ENCODE results near the gene LTK.

The LTK gene

DNA sequence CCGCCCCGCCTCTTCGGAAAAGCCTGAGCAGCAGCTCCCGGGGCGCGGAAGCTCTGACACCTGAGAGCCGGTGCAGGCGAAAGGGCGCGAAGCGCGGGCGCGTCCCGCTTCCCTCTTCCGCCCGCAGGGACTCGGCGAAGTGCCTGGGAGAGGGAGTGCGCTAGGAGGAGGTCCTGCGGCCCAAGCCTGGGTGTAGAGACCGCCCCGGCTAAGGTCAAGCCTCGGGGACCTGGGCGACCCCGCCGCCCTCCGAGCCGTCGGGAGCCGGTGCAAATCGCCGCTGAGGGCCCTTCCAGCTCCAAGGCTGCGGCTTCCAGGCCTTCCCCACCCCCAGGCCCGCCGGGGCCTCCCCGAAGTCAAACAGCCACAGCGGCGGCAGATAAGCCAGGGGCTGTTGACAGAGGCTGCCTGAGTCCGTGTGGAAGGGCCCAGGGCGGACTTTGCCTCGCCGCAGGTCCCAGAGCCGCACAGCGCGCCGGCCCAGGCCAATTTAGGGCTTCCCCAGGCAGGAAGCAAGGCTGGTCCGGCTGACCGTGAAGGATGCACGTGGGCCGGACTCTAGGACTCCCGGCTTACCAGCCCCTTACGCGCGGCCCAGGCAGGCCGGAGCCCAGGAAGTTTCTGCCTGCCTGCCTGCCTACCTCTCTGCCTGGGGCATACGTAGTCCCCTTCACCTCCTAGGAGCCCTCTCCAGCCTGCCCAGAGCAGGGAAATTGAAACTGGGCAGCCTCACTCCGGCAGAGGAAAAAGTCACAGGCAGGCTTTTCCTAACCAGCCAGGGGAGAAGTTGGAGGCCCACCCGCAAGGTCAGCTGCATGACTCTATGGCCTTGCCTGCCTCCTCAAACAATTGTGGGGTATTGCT, 17.7 kb downstream of the LTK start:
- no peak for DNase-seq

DNA sequence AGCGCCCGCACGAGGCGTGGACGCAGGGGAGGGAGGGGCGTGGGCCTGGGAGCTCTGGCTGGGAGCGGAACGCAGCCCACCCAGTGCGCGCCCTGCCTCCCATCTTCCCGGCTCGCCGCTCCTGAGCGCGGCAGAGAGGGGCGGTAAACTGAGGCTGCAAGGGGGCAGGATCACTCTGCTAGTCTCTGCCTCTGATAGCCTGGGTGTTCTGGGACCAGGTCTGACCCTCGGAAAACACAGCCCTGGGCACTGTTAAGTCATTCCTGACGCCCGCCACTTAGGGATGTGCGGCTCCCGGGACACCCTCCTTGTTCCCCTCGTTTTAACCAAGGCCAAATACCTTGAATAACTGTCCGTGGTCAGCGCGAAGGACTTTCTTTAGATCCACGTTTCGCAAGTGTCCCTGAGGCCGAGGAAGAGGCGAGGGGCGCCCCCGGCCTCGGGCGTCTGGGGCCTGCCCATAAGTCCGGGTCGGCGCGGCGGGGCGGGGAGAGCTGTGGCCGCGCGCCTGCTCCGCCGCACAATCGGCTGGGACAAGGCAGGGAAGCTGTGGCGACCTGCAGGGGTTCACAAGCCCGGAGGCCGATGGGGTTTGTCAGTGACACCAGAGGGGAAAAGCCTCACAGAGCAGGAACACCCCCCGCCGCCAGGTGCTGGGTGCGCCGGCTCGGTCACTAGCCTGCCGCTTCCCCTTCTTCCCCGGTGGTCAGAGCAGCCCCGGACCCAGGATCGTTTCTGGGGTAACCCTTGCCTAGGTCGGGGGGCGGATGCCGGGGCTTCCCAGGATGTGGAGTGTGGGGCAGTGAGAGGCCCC, 18.5 kb downstream of the LTK start:
- no peak for DNase-seq

DNA sequence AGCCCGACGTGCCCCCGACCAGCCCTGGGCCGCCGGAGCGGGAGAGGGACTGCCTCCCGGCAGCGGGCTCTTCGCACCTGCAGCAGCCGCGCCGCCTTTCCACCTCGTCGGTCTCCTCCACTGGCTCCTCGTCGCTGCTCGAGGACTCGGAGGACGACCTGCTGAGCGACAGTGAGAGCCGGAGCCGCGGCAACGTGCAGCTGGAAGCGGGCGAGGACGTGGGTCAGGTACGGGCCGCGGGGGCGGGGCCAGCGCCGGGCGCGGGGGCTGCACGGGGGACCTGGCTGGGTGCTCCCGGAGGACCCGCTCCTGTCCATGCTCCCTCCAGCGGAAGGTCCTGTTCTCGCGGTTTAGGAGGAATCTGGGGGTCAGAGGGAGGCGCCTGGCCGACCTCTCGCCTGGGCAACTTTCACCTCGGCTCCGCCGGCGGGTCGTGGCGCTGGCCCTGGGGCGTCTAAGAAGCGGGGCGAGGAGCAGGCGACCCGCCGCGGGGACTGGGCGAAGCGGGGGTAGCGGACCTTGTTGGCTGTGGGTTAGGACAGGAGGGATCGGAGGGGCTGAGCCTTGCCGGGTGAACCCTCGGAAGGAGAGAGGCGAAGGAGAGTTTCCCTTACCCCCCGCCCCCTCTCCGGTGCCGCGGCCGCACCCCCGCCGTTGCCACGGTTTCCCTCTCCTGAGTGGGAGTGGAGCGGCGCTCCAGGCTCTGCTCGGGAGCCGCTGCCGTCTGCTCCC, 19.3 kb downstream of the LTK start:
- no peak for DNase-seq

DNA sequence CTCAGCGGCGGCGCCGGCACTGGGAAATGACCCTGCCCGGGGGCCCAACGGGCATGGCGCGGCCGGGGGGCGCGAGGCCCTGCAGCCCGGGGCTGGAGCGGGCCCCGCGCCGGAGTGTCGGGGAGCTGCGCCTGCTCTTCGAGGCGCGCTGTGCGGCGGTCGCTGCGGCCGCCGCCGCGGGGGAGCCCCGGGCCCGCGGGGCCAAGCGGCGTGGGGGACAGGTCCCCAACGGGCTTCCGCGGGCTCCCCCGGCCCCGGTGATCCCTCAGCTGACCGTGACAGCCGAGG, 19.8 kb downstream of the LTK start:
- no peak for DNase-seq

DNA sequence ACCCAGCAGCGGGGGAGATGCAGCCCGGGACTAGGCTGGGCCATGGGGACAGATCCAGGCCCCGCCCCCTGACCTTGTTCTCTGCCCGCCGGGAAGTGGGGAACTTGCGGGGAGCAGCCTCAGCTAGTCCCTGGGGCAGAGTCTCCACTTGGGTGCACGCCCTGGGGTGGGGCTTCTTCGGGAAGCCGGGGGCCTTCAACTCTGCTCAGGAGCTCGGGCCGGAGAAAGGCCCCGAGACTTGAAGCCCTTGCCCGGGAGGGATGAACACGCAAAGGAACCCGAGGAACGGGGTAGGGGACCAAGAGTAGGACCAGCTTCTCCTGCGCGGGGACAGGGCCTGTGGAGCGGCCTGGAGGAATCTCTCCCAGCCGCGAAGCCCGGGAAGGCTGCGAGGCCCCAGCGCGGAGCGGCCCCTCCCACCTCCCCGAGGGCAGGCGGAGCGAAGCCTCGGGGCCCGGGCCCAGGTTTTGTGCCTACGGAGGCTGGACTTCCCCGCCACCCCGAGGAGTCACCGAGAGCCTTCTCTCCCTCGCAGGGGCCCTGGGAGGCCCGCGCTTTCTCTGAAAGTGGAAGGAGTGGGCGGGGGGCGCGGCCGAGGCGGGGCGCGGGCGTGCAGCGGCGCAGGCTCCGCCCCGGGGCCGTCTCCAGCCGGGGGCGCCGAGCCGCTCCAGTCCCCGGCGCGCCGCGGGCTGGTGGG, 20.3 kb downstream of the LTK start, which contains the start of gene ITPKA:
Gene ITPKA, plus strand, starts transcription at position 670 of the 697 bp plus-strand sequence. CDS start 54 bp downstream, outside the sequence.
- no peak for DNase-seq

DNA sequence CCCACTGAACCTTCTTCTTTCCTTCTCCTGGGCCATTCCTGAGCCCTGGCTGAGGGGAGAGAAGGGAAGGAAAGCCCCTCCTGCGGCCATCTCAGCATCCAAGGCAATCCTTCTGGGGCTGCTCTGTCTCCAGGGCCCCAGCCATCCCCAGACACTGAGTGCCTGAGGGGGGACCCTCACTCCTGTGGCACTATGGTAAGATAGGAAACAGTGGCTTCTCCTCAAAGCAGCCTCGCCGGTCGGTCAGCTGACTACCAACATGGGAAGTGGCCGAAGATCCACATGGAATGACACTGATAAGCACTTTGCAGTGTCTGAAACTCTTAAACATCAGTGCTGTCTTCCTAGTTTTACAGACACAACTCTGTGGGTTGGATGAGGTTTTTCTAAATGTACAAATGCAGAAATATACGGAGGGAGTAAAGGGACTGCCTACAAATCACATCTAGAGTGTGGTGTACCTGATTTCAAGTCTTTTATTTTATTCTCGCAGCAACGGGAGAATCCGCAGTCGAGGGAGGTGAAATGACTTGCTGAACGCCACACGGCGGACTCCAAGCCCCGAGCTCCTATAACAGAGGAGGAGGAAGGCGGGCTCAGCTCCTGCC, 20.9 kb downstream of the LTK start:
- no peak for DNase-seq

DNA sequence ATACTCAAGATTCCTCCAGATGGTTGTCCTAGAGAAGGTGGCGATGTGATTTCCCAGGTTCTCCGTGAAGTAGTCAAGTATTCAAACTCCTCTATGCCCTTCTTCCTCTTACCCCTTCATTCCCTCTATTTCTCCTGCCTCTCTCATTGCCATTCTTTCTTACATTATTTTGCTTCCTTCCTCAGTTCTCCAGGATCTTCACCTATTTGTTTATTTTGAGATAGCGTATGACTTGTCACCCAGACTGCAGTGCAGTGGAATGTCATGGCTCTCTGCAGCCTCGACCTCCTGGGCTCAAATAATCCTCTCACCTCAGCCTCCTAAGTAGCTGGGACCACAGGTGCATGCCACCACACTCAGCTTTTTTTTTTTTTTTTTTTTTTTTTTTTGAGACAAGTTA, 21.7 kb downstream of the LTK start:
- no peak for DNase-seq

DNA sequence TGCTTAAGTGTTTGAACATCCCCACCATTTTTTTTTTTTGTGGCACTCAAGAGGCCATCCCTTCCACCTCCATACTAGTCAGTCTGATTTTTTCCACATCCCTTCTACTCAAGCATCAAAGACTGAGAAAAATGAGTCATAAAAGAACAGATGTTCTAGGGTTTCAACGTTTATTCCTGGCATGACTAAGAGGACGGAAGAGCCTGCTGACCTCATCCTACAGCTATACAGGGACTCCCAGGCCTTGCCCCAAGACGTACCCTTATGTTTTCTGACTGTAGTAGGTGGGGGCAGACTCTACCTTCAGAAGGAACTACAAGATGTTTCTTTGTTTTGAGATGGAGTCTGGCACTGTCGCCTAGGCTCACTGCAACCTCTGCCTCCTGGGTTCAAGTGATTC, 23.3 kb downstream of the LTK start:
- DNase-seq: no peak

DNA sequence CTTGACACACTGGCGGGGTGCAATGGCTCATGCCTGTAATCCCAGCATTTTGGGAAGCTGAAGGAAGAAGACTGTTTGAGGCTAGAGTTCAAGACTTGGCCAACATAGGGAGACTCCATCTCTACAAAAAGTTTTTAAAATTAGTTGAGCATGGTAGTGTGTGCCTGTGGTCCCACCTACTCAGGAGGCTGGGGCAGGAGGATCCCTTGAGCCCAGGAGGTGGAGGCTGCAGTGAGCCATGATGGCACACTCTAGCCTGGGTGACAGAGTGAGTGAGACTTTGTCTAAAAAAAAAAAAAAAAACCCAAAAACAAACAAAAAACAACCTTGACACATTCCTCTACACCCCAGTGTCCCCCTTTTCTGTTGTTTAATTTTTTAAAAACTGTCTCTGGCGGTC, 24.0 kb downstream of the LTK start:
- DNase-seq: no peak

DNA sequence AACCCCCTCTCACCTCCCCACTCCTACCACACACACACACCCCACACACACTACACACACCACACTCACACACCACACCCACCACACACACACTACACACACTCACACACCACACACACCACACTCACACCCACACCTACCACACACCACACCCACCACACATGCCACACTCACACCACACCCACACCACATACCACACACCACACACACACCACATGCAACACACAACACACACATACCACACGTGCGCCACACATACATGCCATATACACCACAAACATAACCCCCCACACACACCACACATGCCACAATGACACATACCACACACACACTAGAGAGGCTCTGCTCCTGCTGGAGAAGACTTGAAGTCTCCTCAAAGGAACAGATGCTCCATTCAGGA, 25.8 kb downstream of the LTK start:
- no peak for DNase-seq

DNA sequence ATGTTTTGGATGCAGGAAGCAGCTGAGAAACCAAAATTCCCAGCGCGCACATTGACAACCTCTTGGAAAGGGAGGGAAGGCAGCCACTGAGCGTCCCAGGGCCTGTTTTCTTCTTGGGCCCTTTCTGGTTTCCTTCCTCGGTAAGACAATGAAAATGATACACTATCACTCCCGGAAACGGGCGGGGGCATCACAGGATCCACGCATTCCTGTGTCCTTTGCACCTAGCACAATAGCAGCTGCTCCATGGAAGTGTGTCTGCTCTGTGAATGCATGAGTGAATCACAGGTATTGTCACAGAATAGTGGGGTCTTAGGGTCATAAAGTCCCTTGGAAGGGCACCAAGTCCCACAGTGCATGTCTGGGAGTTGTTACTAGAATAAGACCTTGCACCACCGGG, 26.2 kb downstream of the LTK start:
- no peak for DNase-seq

DNA sequence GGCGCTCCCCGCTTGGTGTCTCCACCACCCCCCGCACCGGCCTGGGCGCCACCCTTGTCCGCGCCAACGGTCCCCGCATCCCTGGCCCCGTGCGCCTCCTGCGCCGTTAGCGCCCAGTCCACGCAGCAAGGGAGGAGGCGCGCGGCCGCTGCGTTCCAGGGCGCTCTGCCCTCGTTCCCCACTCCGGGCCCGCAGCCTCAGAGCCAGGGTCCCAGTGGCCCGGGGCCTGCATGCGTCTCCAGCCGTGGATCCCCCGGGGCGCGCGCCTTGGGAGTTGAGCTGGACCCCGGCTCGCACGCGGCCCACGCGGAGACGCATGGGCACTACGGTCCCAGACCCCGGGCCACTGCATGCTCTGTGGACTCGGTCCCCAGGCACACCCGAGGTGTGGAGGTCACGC, 27.3 kb downstream of the LTK start:
- no peak for DNase-seq

DNA sequence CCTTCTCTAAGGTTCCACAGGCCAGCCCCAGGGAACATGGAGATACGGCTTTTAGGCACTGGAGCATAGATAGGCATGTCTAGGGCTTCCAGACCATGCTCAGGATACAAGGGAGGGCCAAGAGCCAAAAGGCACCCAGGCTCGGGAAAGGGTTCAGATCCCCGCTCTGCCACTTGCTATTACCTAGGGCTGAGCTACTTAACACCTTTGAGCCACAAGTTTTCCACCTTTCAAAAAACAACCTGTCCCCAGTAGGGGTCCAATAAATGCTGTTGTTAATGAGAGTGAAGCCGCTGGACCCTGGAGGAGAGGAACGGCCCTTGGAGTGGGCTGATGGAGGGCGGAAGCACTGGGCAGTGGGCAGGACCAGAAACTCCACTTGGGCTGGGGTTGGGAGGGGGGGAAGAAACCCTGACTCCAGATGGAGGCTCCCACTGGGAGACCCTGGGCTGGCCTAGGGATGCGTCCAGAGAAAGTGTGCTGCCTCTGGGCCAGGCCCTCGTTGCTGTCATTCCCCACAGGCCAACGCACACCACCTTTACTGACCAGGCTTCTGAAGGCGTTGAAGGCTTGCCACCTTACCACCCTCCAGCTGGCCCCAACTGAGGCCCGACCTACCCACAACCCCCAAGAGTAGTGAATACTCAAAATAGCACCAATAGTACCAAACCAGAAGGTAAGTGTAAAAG, 28.5 kb downstream of the LTK start:
- no peak for DNase-seq

DNA sequence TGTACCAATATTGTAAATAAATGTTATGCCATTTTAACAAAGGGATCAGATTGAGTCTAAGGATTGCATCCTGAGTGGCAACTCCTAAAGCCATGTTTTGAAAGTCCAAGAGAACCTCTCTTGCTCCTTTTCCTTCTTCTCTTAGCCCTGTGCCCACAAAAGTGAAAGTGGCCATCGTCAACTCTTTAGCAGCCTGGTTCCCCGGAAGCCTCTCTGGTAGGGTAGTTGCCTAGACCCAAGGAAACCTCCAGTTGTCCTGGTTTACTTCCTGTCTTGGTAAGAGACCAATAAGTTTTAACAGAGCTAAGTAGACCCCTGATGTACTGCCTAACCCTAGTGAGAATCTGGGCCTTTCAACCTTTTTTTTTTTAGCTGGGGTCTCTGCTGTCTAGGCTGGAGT, 30.1 kb downstream of the LTK start:
- DNase-seq: no peak

DNA sequence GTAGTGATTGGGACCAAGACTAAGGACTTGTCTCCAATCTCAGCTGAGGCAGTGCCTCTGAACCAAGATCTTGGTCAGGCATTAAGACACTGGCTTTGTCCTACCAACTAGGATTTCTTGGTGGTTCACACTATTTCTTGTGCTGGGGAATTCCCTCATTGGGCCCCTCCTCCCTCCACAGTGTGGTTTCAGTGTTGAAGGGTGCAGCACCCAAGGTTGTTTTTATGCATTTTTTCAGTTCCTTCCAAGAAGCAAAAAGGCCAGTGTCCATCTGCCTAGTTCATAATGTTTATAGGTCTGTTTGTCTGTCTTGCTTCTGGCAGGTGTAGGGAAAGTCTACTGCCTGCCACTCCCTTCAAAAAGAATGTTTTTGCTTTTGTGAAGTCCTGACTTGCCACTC, 30.5 kb downstream of the LTK start:
- DNase-seq: no peak

DNA sequence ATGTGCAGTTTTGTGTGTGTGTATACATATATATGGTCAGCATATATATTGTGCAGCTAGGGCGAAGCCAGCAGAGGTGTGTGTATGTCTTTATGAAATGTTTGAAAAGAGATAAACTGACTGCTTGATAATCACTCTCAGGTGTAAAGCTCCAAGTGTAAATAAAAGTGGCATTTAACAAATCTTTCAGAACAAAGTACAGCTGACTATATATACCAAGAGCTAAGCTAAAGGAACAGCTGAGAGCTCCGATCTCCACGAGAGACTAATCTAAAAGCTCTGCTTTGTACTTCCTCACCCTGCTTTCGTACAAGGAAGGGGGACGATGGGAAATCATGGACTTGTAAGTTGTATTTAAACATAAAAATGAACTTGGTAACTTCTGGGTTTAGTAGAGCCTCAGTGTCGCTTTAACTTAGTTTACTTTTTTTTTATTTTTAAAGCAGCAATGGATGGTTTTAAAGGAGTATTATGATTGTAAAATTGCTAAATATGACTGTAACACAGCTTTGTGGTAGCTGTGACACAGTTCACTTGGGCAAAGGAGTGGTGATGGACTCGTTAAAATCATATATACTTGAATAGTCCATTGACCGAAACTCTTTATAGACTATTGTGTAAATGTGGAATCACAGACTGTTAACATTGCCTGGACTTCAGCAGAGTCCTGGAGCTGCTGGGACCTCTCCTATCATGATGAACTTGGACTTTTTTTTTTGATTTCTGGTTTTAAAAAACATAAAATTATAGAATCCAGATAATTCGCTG, 31.3 kb downstream of the LTK start:
- no peak for DNase-seq

DNA sequence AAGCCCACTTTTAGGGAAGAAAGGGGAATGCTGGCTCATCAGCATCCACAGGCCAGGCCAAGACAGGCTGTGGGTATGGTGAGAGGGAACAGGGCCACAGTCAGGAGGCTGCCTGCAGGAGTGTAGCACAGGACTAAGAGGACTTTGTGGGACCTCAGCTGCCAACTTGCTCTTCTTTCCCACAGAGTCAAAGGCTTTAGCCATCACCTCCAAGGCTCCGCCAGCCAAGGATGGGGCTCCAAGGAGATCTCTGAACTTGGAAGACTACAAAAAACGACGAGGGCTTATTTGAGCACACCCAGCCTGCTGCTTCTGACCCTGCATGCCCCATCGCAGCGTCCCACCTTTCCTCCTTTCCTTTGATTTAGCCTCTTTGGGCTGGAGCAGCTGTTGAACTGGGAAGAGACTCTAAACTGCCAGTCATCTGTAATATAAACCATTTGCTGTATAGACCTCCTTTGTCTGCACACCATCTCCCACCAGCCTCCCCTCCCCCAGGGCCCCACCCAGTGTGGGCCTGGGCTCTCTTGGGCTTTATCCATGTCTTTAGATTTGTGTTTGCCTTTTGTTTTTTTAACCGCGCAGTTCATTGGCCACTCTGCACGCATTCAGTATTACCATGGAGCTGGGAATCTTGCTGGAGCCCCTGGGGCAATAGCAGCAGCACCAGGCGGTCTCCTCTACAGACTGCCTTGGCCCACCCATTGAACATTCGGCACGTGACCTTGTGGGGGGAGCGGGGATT, 33.1 kb downstream of the LTK start:
- DNase-seq: no peak

DNA sequence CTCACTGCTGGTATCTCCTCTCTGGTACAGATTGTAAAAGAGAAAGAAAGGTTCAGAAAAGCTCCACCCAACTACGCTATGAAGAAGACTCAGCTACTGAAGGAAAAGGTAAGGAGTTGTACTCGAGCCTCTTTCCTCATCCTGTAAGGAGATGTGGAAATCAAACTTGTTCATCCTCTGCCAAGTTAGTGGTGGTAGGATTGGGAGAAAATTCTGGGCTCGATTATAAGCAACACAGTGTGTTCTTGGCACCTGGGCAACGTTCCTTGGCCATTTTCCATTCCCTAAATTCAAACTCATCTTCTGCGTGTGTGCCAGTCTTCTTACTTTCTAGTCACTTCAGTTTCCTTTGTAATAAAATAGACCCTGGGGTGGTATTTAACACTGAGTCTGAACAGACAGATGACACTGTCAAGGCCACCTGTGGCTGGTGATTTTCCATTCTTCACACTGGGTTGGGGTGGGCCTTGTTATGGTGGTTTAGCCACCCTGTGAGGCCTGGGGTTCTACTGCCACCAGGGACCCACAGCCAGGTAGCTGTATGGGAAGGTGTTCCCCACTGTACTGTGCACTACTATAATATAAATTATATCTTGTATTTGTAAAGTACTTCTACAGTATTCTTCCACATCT, 37.1 kb downstream of the LTK start:
- DNase-seq: no peak

DNA sequence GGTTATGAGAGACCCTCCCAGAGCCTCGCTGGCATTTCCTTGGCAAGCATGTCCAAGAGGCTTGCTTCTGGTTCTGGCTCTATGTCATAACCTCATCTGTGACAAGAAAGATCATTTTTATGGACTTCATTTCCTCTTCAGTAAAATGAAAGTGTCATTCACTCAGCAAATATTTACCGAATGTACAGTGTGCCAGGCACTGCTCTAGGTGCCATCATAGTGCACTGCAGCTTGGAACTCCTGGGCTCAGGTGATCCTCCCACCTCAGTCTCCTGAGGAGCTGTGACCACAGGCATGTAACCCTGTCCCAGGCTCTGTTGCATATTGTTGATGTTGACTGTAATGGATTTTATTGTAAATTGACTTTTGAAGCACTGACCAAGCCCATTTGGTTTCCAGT, 38.7 kb downstream of the LTK start:
- DNase-seq: no peak

DNA sequence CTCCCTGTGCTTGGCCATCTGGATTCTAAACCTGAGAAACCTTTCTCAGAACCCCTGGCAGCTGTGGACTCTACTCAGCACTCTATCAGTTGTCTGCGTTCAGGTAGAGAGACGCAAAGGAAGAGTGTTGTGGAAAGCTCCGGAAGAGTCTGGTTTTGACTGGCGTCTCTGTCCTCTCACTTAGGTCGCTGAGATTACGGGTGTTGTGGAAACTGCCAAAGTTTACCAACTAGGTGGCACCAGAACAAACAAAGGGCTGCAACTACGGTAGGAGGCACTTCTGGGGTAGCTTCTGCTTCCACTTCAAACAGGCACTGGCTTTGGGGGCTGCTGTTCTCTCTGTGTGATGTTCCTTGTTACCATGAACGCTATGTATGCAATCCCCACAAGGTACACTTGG, 39.2 kb downstream of the LTK start:
- DNase-seq: no peak
